Pancreas (tissue), 10 donors: ENCODE data around the gene FRMD4B. TPM values are rescaled to one million over a fixed set of nuclear protein-coding genes. Genes with fewer than 3 reads are reported as not detected.

Source experiments
- ATAC-seq, 4 donors: fragments of 200-7000 bp; cut with Tn5 transposase; one replicate each; pipeline versions ENCODE4 v1.8.0 to v1.9.1; 2020; ENCODE audit warnings: mild to moderate bottlenecking in 4 of 4, moderate library complexity in 4 of 4
- DNase-seq, 6 donors: peaks; one replicate each; pipeline ENCODE4 v3.0.0-alpha.2; 2020
- FAIRE-seq: peaks from 2 replicates; lab custom pipeline; 2012; peaks lifted over from hg19 to GRCh38; lab: Jason Lieb, UNC
- H3K27ac ChIP-seq, 4 donors: fragments of 200-600 bp; sonication (generic); 1 replicate in 3 of 4; 2 replicates in 1 of 4; pipeline versions ENCODE4 v1.5.0 to v1.8.0; 2020
- H3K27me3 ChIP-seq, 4 donors: fragments of 200-600 bp; one replicate each; pipeline ENCODE4 v1.8.0; 2021
- H3K36me3 ChIP-seq, 3 donors: fragments of 200-600 bp; sonication (generic) in 1 of 3; one replicate each; pipeline versions ENCODE4 v1.5.0 to v1.8.0; 2020 to 2021
- H3K4me1 ChIP-seq, 3 donors: fragments of 200-600 bp; one replicate each; pipeline ENCODE4 v1.8.0; 2021
- H3K4me3 ChIP-seq, 4 donors: fragments of 200-600 bp; sonication (generic) in 2 of 4; one replicate each; pipeline versions ENCODE4 v1.5.0 to v1.8.0; 2020 to 2021
- H3K9me3 ChIP-seq, 4 donors: fragments of 200-600 bp; one replicate each; pipeline ENCODE4 v1.8.0; 2021
- WGBS, 2 donors: extraction: QIAGEN DNeasy Blood & Tissue Kit; methylation state at CpG; one replicate each; pipeline ENCODE4 v1.1.7; 2013; 5-methylcytosine and 5-hydroxymethylcytosine counted together
- intact Hi-C, 3 donors: fragments of 100-400 bp; cut with DNase I; formaldehyde crosslinking; loops; one replicate each; pipeline versions ENCODE4 v1.11.1 to v1.14.2; 2022
- polyA plus RNA-seq, 2 donors: library from polyadenylated mRNA; stranded (reverse); fragments of 200-250 nt; gene quantifications; one replicate each; pipeline ENCODE4 v1.2.3, GENCODE V29; 2013
- total RNA-seq, 6 donors: library from RNA; stranded (reverse); fragmentation: NEBNext Ultra II Directional in 4 of 6; extraction: Animal tissue kit (Norgen Biotek cat#: 25700) in 4 of 6; gene quantifications; one replicate each; pipeline versions ENCODE4 v1.2.1 to v1.2.4, GENCODE V29; 2021 to 2023
- TF ChIP-seq, protein P1 (sequence below), 4 donors: fragments of 200-600 bp; sonication (generic) in 3 of 4; IDR thresholded peaks; one replicate each; pipeline versions ENCODE4 v1.5.0 to v1.8.0; 2021; ENCODE audit warnings: antibody characterized with exemption in 4 of 4
- donor health status: healthy with polysubstance abuse.
- donor health status: DM: no; HTN: no; CAD: no; lungs with moderate emphysema.
- donor health status: DM: no; HTN: no; CAD: no.
- donor health status: control.
- donor health status: control.
- donor health status: Bipolar disorder and iron deficiency.
- donor health status: DM: yes; HTN: yes; CAD: no.
- donor health status: DM: no; HTN: no; CAD: no.
- donor health status: DM: no; HTN: no; CAD: no.
- donor health status: DM: yes; HTN: yes; CAD: no.

FRMD4B gene
- total and polyA plus RNA-seq, 8 donors: 4.9 to 20.0 (median 7.3) TPM

DNA sequence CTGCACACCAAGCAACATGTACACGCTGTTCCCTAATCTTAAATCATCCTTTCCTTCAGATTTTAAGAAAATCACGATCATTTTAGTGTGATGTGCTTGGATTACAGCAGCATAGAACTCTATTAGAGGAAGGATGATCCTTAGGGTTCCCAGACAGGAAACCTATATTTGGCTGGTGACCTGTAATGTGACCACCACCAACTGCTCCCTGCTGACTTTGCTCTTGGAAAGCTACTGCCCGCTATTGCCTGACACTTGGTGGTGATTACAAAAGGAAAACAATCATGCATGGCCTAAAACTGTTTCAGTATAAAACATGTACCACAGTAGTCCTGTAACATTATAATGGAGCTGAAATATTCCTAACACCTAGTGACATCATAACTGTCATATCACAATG, 236.3 kb downstream of the FRMD4B start:
- Histone ChIP-seq H3K27me3 (no peaks in the 10 kb centered on the region), H3K36me3 (no peaks in the 10 kb centered on the region), H3K27ac (no peak overlapping the region), H3K4me1 (no peaks in the 10 kb centered on the region), H3K4me3 (no peak overlapping the region), H3K9me3 (no peaks in the 10 kb centered on the region)
- DNase-seq: no peak
- TF ChIP-seq, protein P1, sequence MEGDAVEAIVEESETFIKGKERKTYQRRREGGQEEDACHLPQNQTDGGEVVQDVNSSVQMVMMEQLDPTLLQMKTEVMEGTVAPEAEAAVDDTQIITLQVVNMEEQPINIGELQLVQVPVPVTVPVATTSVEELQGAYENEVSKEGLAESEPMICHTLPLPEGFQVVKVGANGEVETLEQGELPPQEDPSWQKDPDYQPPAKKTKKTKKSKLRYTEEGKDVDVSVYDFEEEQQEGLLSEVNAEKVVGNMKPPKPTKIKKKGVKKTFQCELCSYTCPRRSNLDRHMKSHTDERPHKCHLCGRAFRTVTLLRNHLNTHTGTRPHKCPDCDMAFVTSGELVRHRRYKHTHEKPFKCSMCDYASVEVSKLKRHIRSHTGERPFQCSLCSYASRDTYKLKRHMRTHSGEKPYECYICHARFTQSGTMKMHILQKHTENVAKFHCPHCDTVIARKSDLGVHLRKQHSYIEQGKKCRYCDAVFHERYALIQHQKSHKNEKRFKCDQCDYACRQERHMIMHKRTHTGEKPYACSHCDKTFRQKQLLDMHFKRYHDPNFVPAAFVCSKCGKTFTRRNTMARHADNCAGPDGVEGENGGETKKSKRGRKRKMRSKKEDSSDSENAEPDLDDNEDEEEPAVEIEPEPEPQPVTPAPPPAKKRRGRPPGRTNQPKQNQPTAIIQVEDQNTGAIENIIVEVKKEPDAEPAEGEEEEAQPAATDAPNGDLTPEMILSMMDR (IDR thresholded peaks at IDR 0.05): no peak
- no peak for ATAC-seq
- no peak for FAIRE-seq
- 87 to 90% methylated on average over 3 of the region's 3 CpGs for WGBS, 2 donors
- intact Hi-C loops: no loop called here

DNA sequence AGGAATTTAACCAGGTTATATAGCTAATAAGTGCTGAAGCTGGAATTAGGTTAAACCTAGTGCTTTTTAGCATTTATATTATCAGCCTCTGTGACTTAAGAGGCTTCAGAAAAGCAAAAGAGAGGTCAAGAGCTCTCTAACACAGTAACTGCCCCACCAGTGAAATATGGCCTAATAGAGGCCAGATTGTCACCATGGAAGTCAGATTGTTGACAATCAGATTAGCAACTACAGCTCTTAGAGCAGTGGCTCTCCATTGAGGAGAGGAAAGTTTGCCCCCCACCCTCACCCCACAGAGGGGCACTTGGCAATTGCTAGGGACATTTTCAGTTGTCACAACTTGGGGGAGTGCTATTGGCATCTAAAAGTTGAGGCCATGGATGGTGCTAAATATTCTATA, 240.2 kb downstream of the FRMD4B start:
- Histone ChIP-seq H3K4me3 (no peak overlapping the region), H3K27me3 (no peaks in the 10 kb centered on the region), H3K36me3 (no peaks in the 10 kb centered on the region), H3K4me1 (no peaks in the 10 kb centered on the region), H3K9me3 (no peaks in the 10 kb centered on the region), H3K27ac (no peak overlapping the region)
- no peak for DNase-seq
- intact Hi-C loops: no loop called here
- FAIRE-seq: no peak
- TF ChIP-seq, protein P1 (IDR thresholded peaks at IDR 0.05): no peak
- ATAC-seq: no peak

DNA sequence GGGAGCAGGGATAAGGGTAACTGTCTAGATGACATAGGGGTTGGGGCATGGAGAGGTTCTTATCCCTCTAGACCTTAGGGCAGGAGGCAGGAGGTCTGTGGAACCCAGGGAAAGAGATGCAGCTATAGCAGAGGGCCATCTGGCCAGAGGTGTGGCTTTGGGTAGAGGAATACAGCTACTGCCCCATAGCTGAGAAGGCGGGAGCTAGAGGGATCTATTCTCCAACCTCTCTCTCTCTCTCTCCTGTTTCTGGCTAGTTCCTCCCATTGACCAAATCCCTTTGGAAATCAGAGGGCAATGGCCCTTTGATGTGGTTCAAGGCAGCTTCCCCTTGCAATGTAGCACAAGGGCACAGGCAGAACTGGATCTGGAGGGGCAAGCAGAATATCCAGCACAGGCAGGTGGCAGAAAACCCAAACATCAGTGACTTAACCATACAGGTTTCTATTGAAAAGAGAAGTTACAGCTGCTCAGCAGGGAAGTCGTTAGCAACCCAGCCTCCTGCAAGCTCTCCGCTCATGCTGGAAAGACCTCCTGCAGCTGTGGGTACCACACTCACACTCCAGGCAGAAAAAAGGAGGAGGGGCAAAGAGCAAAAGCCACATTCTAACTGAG, 241.2 kb downstream of the FRMD4B start:
- Histone ChIP-seq H3K9me3 (no peaks in the 10 kb centered on the region), H3K4me3 (no peak overlapping the region), H3K27ac (no peak overlapping the region), H3K27me3 (no peaks in the 10 kb centered on the region), H3K4me1 (no peaks in the 10 kb centered on the region), H3K36me3 (no peaks in the 10 kb centered on the region)
- DNase-seq (no peak), FAIRE-seq (no peak), ATAC-seq (no peak)
- TF ChIP-seq, protein P1 (IDR thresholded peaks at IDR 0.05): no peak
- 85% methylated on average over 3 of the region's 3 CpGs for WGBS, 2 donors
- intact Hi-C loops: no loop called here

DNA sequence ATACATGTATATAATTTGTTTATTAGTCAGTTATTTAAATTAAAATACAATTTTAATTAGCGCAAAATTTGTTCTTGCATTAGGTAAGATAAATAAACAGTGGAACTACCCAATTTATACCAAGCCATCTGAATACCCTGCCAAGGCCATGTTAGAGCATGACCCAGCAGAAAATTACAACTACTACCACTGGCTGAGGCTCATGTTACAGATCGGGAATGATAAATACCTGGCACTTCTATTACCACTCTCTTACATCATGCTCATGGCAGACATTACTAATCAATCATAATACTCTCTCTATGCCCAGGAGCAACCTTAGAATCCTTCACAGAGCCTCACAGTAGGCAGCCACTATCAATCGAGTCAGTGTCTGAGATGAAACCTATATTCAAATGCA, 242.3 kb downstream of the FRMD4B start:
- FAIRE-seq (no peak), ATAC-seq (peak in 2 of 4 donors; percentile 19 to 53), DNase-seq (no peak)
- H3K4me3 ChIP-seq: no peak overlapping the region
- H3K36me3 ChIP-seq: no peaks in the 10 kb centered on the region
- intact Hi-C loops: no loop called here
- TF ChIP-seq, protein P1 (IDR thresholded peaks at IDR 0.05): no peak
- H3K27ac ChIP-seq: no peak overlapping the region
- H3K9me3 ChIP-seq: no peaks in the 10 kb centered on the region
- H3K27me3 ChIP-seq: no peaks in the 10 kb centered on the region
- no peaks in the 10 kb centered on the region for H3K4me1 ChIP-seq
- WGBS, 2 donors: 63 to 68% methylated on average over 3 of the region's 3 CpGs

DNA sequence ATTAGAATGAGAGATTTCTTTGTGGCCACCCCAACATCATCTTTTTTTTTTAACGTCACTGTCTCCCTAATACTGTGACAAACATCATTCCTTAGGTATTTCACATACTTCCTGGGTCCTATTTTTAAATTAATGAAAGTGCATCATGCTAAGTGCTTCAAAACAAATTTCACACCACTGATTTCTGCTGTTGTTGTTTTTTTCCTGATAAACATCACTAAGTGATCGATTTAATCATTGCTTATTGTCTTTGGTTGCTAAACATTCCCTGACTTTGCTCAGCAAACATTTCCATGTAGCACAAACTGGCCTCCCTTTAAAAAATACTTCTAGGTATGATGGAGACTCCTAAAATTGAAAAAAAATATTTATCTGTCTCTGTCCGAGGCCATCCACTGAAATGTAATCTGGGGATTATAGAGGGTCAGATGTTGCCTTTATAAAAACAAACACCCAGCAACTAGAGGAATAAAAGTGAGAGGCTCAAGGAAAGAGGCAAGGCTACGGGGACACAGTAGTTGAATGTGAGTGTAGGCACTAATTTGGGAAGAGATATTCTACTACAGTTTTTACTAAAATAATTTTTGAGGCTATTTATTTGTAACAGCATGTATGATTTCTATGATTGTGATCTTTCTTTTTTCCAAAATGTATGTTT, 243.0 kb downstream of the FRMD4B start:
- no peaks in the 10 kb centered on the region for H3K4me1 ChIP-seq
- FAIRE-seq: no peak
- no peak overlapping the region for H3K27ac ChIP-seq
- no peaks in the 10 kb centered on the region for H3K9me3 ChIP-seq
- 63 to 70% methylated on average over 4 of the region's 4 CpGs for WGBS, 2 donors
- intact Hi-C loops: no loop called here
- H3K27me3 ChIP-seq: no peaks in the 10 kb centered on the region
- H3K4me3 ChIP-seq: no peak overlapping the region
- H3K36me3 ChIP-seq: no peaks in the 10 kb centered on the region
- TF ChIP-seq, protein P1 (IDR thresholded peaks at IDR 0.05): no peak
- no peak for ATAC-seq
- DNase-seq: no peak
